Natural killer cell (primary cell): ENCODE results near the gene RINL. TPM values are rescaled to one million over a fixed set of nuclear protein-coding genes. Genes with fewer than 3 reads are reported as not detected.

ENCODE experiments used
- ATAC-seq, 3 donors: fragments of 150-1000 bp in 2 of 3; fragments of 200-7000 bp in 1 of 3; cut with Tn5 transposase; 1 replicate in 1 of 3; 2 replicates in 2 of 3; pipeline ENCODE4 v1.10.0; 2021; ENCODE audit warnings: mild to moderate bottlenecking in 2 of 3, moderate library complexity in 2 of 3
- DNase-seq, 2 donors: peaks; one replicate each; pipeline versions ENCODE4 v3.0.0 to v3.0.0-alpha.2; 2013 to 2021; ENCODE audit warnings: mixed read lengths in 1 of 2
- H3K27ac ChIP-seq: one replicate; pipeline ENCODE4 v1.5.1; 2013; ENCODE audit warnings: mild to moderate bottlenecking, low read length
- H3K27me3 ChIP-seq: one replicate; pipeline ENCODE4 v1.6.1; 2013; ENCODE audit warnings: low read length; ENCODE audit not compliant: control insufficient read depth, insufficient read depth
- H3K36me3 ChIP-seq: one replicate; pipeline ENCODE4 v1.6.1; 2013; ENCODE audit warnings: low read length; ENCODE audit not compliant: control insufficient read depth, insufficient read depth
- H3K4me1 ChIP-seq: one replicate; pipeline ENCODE4 v1.6.1; 2013; ENCODE audit warnings: low read length; ENCODE audit not compliant: control insufficient read depth, insufficient read depth
- H3K4me3 ChIP-seq: one replicate; pipeline ENCODE4 v1.5.1; 2013; ENCODE audit warnings: low read length
- H3K9me3 ChIP-seq: one replicate; pipeline ENCODE4 v1.6.1; 2013; ENCODE audit warnings: low read length; ENCODE audit not compliant: control insufficient read depth, insufficient read depth
- H3K27ac Mint-ChIP-seq, 2 donors: one replicate each; pipeline ENCODE4 v1.8.0; 2022; ENCODE audit warnings: mild to moderate bottlenecking in 2 of 2, mixed read lengths in 2 of 2, moderate library complexity in 1 of 2
- H3K27me3 Mint-ChIP-seq, 2 donors: one replicate each; pipeline ENCODE4 v1.8.0; 2022; ENCODE audit warnings: low read depth in 2 of 2, mixed read lengths in 2 of 2
- H3K36me3 Mint-ChIP-seq: one replicate; pipeline ENCODE4 v1.8.0; 2022; ENCODE audit warnings: mixed read lengths
- H3K4me1 Mint-ChIP-seq, 2 donors: one replicate each; pipeline ENCODE4 v1.8.0; 2022; ENCODE audit warnings: mixed read lengths in 2 of 2
- H3K4me3 Mint-ChIP-seq: one replicate; pipeline ENCODE4 v1.8.0; 2022; ENCODE audit warnings: mild to moderate bottlenecking, moderate library complexity, mixed read lengths
- H3K9me3 Mint-ChIP-seq, 2 donors: one replicate each; pipeline ENCODE4 v1.8.0; 2022; ENCODE audit warnings: mixed read lengths in 2 of 2
- WGBS: methylation state at CpG from one replicate; pipeline ENCODE4 v1.1.7; 2013; ENCODE audit warnings: missing lambda C conversion rate; ENCODE audit not compliant: insufficient coverage; 5-methylcytosine and 5-hydroxymethylcytosine counted together
- intact Hi-C: fragments of 100-400 bp; cut with micrococcal nuclease; formaldehyde crosslinking; loops from one replicate; pipeline ENCODE4 v1.14.2; 2022
- total RNA-seq, 4 donors: library from RNA; stranded (reverse); fragments of 120-200 nt in 1 of 4; gene quantifications; one replicate each; pipeline versions ENCODE4 v1.2.3 to v1.2.4, GENCODE V29; 2013 to 2022
- TF ChIP-seq, protein P1 (sequence below): fragments of 200-600 bp; IDR thresholded peaks from one replicate; pipeline ENCODE4 v1.8.0; 2022; ENCODE audit warnings: antibody characterized with exemption

Gene RINL, protein sequence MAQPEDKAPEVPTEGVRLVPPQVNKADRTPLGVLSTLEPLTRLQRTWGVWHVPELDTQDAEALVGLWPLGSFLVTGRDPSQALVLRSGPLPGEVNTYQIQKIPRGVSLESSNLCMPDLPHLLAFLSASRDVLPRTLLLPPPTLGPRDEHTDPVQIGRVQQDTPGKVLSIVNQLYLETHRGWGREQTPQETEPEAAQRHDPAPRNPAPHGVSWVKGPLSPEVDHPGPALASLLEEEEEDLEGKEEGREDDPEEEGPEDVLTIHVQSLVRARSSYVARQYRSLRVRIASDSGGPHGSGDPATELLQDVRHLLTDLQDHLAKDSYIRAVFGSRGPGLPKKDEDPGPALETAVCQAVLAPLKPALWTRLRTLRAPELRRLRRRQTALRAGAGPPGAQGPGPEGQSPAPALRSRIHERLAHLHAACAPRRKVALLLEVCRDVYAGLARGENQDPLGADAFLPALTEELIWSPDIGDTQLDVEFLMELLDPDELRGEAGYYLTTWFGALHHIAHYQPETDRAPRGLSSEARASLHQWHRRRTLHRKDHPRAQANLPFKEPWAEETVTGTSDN
- 10 to 100 TPM; 59.7 to 65.6 (median 59.7) TPM for total RNA-seq
- total RNA-seq (2013), result 72.2 TPM

DNA sequence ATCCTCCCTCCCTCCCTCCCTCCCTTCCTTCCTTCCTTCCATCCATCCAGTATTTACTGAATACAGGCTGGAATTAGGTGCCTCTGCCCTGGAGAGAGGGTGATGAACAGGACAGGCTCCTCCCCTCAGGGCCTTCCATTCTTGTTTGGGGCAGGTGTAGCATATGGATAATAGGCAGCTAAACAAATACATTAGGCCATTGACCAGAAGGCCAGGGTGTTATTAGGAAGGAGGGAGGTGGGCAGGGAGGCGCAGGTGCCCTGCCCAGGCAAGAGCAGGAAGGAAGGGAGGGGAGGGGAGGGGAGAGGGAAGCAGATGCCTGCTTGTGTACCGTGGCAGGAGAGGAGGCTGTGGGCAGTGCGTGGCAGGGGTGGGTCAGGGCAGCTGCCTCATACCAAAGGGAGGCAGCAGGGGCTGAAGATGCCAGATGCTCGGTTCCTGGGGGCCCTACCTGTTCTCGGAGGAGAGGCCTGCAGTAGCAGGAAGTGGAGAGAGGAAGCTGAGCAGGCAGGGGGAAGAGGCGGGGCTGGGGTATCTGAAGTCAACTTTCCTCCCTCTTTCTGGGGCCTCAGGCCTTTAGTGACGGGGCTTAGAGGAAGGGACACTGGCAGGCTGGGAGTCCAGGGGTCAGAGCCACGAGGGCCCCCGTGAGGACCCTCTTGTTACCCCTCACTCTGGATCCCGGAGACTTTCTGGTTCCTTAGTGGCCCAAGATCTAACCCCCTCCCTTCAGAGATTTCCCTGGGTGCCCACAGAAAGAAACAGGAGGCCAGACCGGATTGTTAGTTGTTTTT lies at the start of gene RINL:
Gene RINL (minus strand): TSS at position 495 of the 794 bp plus-strand sequence. CDS start 1,533 bp downstream, outside the sequence.
- intact Hi-C loops, result loop anchor here (1.0 kb wide), 1 partner anchor 21 kb away; the partner anchor contains the start of genes NFKBIB and SIRT2
- Histone ChIP-seq H3K36me3 (peaks cover 33% of the 10 kb centered on the region), H3K27me3 (no peaks in the 10 kb centered on the region), H3K4me1 (peaks cover 28% of the 10 kb centered on the region), H3K4me3 (peak within 1 kb of the TSS; percentile 38), H3K9me3 (no peaks in the 10 kb centered on the region), H3K27ac (peak within 1 kb of the TSS; percentile 94)
- ATAC-seq, result peak; percentile 74 to 87 (median 82)
- H3K4me3 Mint-ChIP-seq, result peak within 1 kb of the TSS; percentile 82
- H3K9me3 Mint-ChIP-seq, result no peaks in the 10 kb centered on the region
- TF ChIP-seq, protein P1, sequence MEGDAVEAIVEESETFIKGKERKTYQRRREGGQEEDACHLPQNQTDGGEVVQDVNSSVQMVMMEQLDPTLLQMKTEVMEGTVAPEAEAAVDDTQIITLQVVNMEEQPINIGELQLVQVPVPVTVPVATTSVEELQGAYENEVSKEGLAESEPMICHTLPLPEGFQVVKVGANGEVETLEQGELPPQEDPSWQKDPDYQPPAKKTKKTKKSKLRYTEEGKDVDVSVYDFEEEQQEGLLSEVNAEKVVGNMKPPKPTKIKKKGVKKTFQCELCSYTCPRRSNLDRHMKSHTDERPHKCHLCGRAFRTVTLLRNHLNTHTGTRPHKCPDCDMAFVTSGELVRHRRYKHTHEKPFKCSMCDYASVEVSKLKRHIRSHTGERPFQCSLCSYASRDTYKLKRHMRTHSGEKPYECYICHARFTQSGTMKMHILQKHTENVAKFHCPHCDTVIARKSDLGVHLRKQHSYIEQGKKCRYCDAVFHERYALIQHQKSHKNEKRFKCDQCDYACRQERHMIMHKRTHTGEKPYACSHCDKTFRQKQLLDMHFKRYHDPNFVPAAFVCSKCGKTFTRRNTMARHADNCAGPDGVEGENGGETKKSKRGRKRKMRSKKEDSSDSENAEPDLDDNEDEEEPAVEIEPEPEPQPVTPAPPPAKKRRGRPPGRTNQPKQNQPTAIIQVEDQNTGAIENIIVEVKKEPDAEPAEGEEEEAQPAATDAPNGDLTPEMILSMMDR, result no peak
- WGBS, result 1% methylated on average over 10 of the region's 11 CpGs
- H3K36me3 Mint-ChIP-seq, result no peaks in the 10 kb centered on the region
- peaks cover 21 to 30% of the 10 kb centered on the region in 2 donors for H3K4me1 Mint-ChIP-seq
- peak within 1 kb of the TSS; percentile 94 to 97 for H3K27ac Mint-ChIP-seq
- no peaks in the 10 kb centered on the region for H3K27me3 Mint-ChIP-seq
- peak; percentile 56 to 83 for DNase-seq

DNA sequence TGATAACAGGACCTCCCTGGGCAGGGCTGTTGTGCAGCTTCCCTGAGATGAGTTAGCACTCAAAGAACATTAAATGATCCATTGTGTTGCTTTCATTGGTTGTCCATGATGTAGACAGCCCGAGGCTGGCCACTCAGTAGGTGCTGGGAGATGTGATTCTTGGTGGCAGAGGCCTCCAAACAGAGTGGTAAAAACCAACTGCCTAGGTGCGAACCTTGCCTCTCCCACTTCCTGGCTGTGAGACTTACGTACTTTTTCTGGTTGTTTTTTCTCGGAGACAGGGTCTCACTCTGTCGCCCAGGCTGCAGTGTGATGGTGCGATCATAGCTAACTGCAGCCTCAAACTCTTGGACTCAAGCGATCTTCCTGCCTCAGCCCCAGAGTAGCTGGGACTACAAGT lies 46.3 kb upstream of the RINL start:
- no peaks in the 10 kb centered on the region for H3K27me3 ChIP-seq
- H3K4me1 ChIP-seq, result peaks cover 60% of the 10 kb centered on the region
- H3K36me3 ChIP-seq, result peaks cover 6% of the 10 kb centered on the region
- Mint-ChIP-seq H3K9me3 (no peaks in the 10 kb centered on the region), H3K4me1 (peaks cover 25 to 48% of the 10 kb centered on the region in 2 donors), H3K4me3 (peak overlapping the region; percentile 33), H3K27ac (peak overlapping the region; percentile 91 to 99), H3K36me3 (no peaks in the 10 kb centered on the region), H3K27me3 (no peaks in the 10 kb centered on the region)
- WGBS, result 50% methylated on average over 7 of the region's 7 CpGs
- ATAC-seq (peak; percentile 78 to 89 (median 84)), DNase-seq (peak; percentile 65 to 74)
- H3K9me3 ChIP-seq, result no peaks in the 10 kb centered on the region
- peak overlapping the region; percentile 90 for H3K27ac ChIP-seq
- H3K4me3 ChIP-seq, result no peak overlapping the region
- intact Hi-C loops, result loop anchor here (1.0 kb wide), 2 partner anchors 25 to 60 kb away; partner anchors contain the start of genes NFKBIB and SIRT2
- TF ChIP-seq, protein P1, result no peak

DNA sequence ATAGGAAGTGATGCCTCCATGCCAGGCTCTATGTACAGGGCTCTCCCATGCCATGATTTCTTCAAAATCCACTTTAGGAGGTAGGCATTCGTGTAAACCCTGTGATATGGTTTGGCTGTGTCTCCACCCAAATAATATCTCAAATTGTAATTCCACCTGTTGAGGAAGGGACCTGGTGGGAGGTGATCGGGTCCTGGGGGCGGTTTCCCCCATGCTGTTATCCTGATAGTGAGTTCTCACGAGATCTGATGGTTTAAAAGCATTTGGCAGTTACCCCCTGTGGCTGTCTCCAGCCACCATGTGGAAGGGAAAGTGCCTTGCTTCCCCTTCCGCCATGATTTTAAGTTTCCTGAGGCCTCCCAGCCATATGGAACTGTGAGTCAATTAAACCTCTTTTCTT lies 44.4 kb upstream of the RINL start:
- intact Hi-C loops, result no loop called here
- Histone ChIP-seq H3K4me3 (no peak overlapping the region), H3K9me3 (no peaks in the 10 kb centered on the region), H3K27ac (no peak overlapping the region), H3K4me1 (peaks cover 42% of the 10 kb centered on the region), H3K27me3 (no peaks in the 10 kb centered on the region), H3K36me3 (peaks cover 6% of the 10 kb centered on the region)
- TF ChIP-seq, protein P1, result no peak
- H3K4me1 Mint-ChIP-seq, result peaks cover 7 to 29% of the 10 kb centered on the region in 2 donors
- DNase-seq (no peak), ATAC-seq (no peak)
- no peaks in the 10 kb centered on the region for H3K36me3 Mint-ChIP-seq
- H3K27ac Mint-ChIP-seq, result peak overlapping the region in 1 of 2 donors; percentile 61
- WGBS, result 97% methylated on average over 4 of the region's 5 CpGs
- H3K27me3 Mint-ChIP-seq, result no peaks in the 10 kb centered on the region
- H3K9me3 Mint-ChIP-seq, result no peaks in the 10 kb centered on the region
- no peak overlapping the region for H3K4me3 Mint-ChIP-seq
